Limb (tissue), 2 donors: ENCODE results near the gene ATP5F1D.

ENCODE experiments used
- DNase-seq, 2 donors: peaks; one replicate each; pipeline ENCODE4 v3.0.0-alpha.2; 2016; ENCODE audit errors: extremely low spot score in 2 of 2

The ATP5F1D gene

DNA sequence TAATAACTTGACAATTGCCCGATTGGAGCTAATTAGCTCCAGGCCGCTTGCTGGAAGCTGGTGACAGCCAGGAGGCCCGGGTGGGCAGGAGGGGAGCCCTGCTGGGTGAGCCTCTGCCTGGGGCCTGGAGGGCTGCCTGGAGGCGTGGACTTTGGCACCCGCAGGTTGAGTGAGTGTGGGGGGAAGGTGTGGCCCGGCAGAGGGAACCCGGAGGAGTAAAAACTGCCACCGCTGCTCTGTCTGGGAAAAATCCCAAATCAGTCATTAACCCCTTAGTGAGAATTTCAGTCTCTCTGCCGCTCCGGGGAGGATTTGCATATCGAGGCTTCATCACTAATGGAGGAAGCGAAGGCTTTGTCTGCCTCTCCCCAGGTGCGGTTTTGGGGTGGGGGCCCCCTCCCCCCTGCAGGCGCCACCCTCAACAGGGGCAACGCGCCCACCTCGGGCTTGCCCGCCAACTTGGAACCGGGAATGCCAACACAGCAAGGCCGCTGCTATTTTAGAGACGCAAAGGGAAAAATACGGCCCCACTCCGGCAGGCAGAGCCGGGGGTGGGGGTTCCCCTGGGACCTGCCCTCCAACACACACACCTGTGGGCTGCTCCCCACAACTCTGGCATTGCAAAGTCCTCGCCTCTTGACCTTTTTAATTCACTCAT, 50.3 kb downstream of the ATP5F1D start:
- DNase-seq, result no peak

DNA sequence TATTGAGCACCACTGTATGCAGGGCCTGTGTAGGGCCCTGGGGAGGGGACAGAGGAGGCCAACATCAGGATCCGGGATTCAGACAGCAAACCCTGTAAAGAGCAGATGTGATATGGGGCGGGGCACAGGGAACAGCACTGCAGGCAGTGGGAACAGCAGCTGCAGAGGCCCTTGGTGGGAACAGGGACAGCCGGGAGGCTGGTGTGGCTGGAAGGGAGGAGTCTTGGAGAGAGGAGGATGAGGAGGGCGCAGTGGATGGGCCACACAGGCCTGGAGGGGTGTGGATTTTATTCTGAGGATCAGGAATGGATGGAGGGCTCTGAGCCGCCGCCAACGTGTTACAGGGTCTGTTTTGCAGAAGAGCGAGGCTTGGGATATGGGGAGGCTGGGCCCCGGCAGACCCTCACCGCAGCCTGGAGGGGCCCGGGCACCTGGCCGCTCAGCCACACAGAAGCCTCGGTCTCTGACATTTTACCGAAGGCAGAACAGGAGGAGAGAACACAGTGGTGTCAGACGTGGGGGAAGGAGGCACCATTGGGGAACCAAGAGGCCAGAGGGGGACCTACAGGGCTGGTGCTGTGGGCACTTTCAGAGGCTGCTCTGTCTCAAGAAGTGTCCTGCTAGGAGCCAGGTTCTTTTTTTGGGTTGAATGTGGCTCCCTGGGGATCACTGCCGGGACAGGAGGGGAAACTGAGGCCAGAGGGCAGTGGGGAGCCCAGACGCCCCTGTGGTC, 51.0 kb downstream of the ATP5F1D start:
- DNase-seq, result no peak

GRCh38 chr19:1293782-1294604, 52.4 kb downstream of the ATP5F1D start:
- DNase-seq, result no peak
